GM21528 (cell line): ENCODE measurements around the gene CDKAL1.
A peak's percentile ranks its signal among the peaks of the same experiment; 100 is the strongest.

Source experiments
- ATAC-seq: cut with Tn5 transposase; IDR thresholded peaks from one replicate; pipeline ENCODE4 v1.9.1; 2021; ENCODE audit warnings: mild to moderate bottlenecking, moderate library complexity; ENCODE audit not compliant: unreplicated experiment, low FRiP score

CDKAL1 gene

GRCh38 chr6:20773822-20774221 lies 239.6 kb downstream of the CDKAL1 start:
- no peak for ATAC-seq

- no peak for ATAC-seq
Observed at GRCh38 chr6:20775981-20776380, 241.7 kb downstream of the CDKAL1 start.

GRCh38 chr6:20777801-20778200 lies 243.5 kb downstream of the CDKAL1 start:
- ATAC-seq: no peak

- no peak for ATAC-seq
Observed at GRCh38 chr6:20778459-20778858, 244.2 kb downstream of the CDKAL1 start.

GRCh38 chr6:20778912-20779311 lies 244.7 kb downstream of the CDKAL1 start:
- no peak for ATAC-seq

GRCh38 chr6:20789162-20789561 lies 254.9 kb downstream of the CDKAL1 start:
- ATAC-seq: no peak

GRCh38 chr6:20790032-20790791 lies 256.0 kb downstream of the CDKAL1 start:
- no peak for ATAC-seq

GRCh38 chr6:20791074-20791473 lies 256.8 kb downstream of the CDKAL1 start:
- no peak for ATAC-seq

GRCh38 chr6:20791944-20792343 lies 257.7 kb downstream of the CDKAL1 start:
- ATAC-seq: no peak

GRCh38 chr6:20793174-20793573 lies 258.9 kb downstream of the CDKAL1 start:
- ATAC-seq: no peak

GRCh38 chr6:20797597-20797996 lies 263.3 kb downstream of the CDKAL1 start:
- ATAC-seq: no peak

GRCh38 chr6:20800229-20800628 lies 266.0 kb downstream of the CDKAL1 start:
- ATAC-seq: no peak

- ATAC-seq: no peak
Observed at GRCh38 chr6:20800653-20801052, 266.4 kb downstream of the CDKAL1 start.

GRCh38 chr6:20801595-20801994 lies 267.3 kb downstream of the CDKAL1 start:
- ATAC-seq: no peak

GRCh38 chr6:20802596-20802995 lies 268.3 kb downstream of the CDKAL1 start:
- no peak for ATAC-seq

- peak; percentile 54 for ATAC-seq
Observed at GRCh38 chr6:20805021-20805420, 270.8 kb downstream of the CDKAL1 start.

- ATAC-seq: no peak
Observed at GRCh38 chr6:20806669-20807068, 272.4 kb downstream of the CDKAL1 start.

- no peak for ATAC-seq
Observed at GRCh38 chr6:20808439-20808838, 274.2 kb downstream of the CDKAL1 start.

GRCh38 chr6:20808924-20809323 lies 274.7 kb downstream of the CDKAL1 start:
- ATAC-seq: no peak

- no peak for ATAC-seq
Observed at GRCh38 chr6:20810727-20811108, 276.5 kb downstream of the CDKAL1 start.

GRCh38 chr6:20811109-20811761 lies 277.0 kb downstream of the CDKAL1 start:
- no peak for ATAC-seq

GRCh38 chr6:20812776-20813175 lies 278.5 kb downstream of the CDKAL1 start:
- no peak for ATAC-seq
